ENCODE results near the gene SLC2A1.
A peak's percentile ranks its signal among the peaks of the same experiment; 100 is the strongest.

The SLC2A1 gene

GRCh38 chr1:42965378-42965777, 6.7 kb upstream of the SLC2A1 start:
- Mint-ChIP-seq H3K9me3 (no peaks in the 10 kb centered on the region), H3K36me3 (ENCODE audit: low read depth) (no peaks in the 10 kb centered on the region)
- no peak for TF ChIP-seq CTCF (IDR thresholded peaks at IDR 0.05; ENCODE audit: unreplicated experiment in 3 of 3)

DNA sequence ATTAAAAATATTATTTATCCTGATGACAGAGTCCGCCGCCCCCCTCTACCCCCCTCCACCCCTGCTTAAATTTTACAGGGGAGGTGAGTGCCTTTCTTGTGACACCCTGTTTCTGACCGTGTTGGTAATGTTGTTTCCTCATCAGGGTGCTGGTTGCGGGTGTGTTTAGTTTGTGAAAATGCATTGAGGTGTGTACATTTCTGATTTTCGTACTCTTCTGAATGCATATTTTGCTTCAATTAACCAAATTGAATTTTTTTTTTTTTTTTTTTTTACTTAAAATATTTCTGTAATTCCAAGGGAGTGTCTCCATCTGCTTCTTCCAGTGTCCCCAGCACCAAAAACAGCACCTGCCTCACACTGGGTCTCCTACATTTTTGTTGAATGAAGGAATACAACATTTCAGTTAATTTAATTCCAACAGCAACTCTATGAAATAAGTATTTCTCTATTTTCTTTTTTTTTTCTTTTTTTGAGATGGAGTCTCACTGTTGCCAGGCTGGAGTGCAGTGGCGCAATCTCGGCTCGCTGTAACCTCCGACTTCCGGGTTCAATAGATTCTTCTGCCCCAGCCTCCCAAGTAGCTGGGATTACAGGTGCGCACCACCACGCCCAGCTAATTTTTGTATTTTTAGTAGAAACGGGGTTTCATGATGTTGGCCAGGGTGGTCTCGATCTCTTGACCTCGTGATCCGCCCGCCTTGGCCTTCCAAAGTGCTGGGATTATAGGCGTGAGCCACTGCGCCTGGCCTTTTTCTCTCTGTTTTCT, 5.6 kb upstream of the SLC2A1 start:
- peaks cover 6% of the 10 kb centered on the region for H3K27me3 Mint-ChIP-seq (ENCODE audit: low read depth)
- no peaks in the 10 kb centered on the region for H3K36me3 Mint-ChIP-seq (ENCODE audit: low read depth)
- no peaks in the 10 kb centered on the region for H3K9me3 Mint-ChIP-seq
- H3K4me3 Mint-ChIP-seq, result no peak overlapping the region
- TF ChIP-seq CTCF (IDR thresholded peaks at IDR 0.05; ENCODE audit: unreplicated experiment in 3 of 3), result no peak
- H3K4me1 Mint-ChIP-seq, result peaks cover 32% of the 10 kb centered on the region
- H3K27ac Mint-ChIP-seq, result no peak overlapping the region

More at GRCh38 chr1:42965378-42965777, 6.7 kb upstream of the SLC2A1 start:
- Mint-ChIP-seq H3K4me3 (no peak overlapping the region), H3K27ac (no peak overlapping the region), H3K4me1 (peaks cover 32% of the 10 kb centered on the region), H3K27me3 (ENCODE audit: low read depth) (peaks cover 4% of the 10 kb centered on the region)

DNA sequence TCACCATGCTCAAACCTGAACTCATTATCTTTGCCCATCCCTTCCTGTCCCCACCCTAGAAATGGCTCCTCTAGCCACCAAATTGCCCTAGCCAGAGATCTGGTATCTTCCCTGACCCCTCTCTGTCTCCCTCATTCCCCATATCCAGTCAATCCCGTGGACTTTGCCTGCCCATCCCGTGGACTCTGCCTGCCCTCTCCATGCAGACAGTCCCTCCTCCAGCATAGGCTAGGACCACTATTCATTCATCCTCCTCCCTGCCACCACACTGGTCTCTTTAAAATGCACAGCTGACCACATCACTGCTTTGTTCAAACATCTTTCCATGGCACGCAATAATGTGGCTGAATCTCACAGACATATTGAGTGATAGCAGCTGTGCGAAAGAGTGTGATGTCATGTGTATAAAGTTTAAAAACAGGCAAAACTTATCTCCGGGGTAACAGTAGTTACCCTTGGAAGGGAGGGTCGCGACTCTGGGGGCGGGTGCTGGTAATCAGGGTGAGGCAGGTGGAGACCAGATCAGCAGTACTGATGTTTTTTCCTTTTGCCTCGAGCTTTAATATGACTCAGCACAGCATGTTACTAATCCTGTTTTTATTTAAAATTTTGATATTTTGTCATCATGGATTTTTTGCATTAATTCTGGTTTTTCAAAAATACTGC, 4.8 kb upstream of the SLC2A1 start:
- Mint-ChIP-seq H3K9me3 (no peaks in the 10 kb centered on the region), H3K4me1 (peaks cover 32% of the 10 kb centered on the region), H3K27ac (peak overlapping the region; percentile 62 to 71 (median 70)), H3K4me3 (peak overlapping the region; percentile 34 to 47 (median 38)), H3K36me3 (ENCODE audit: low read depth) (no peaks in the 10 kb centered on the region), H3K27me3 (ENCODE audit: low read depth) (peaks cover 9% of the 10 kb centered on the region)
- no peak for TF ChIP-seq CTCF (IDR thresholded peaks at IDR 0.05; ENCODE audit: unreplicated experiment in 3 of 3)

- no peaks in the 10 kb centered on the region for H3K36me3 Mint-ChIP-seq (ENCODE audit: low read depth)
- H3K9me3 Mint-ChIP-seq, result no peaks in the 10 kb centered on the region
- H3K4me3 Mint-ChIP-seq, result peak overlapping the region; percentile 38 to 47 (median 45)
- no peak for TF ChIP-seq CTCF (IDR thresholded peaks at IDR 0.05; ENCODE audit: unreplicated experiment in 3 of 3)
- peaks cover 32% of the 10 kb centered on the region for H3K4me1 Mint-ChIP-seq
- peaks cover 9% of the 10 kb centered on the region for H3K27me3 Mint-ChIP-seq (ENCODE audit: low read depth)
- H3K27ac Mint-ChIP-seq, result peak overlapping the region; percentile 62 to 71 (median 70)
Measured at GRCh38 chr1:42962641-42963377, 4.1 kb upstream of the SLC2A1 start.

- Mint-ChIP-seq H3K4me3 (peak overlapping the region; percentile 94 to 99 (median 98)), H3K9me3 (no peaks in the 10 kb centered on the region), H3K27me3 (ENCODE audit: low read depth) (peaks cover 9% of the 10 kb centered on the region), H3K27ac (peak overlapping the region; percentile 62 to 82 (median 76)), H3K4me1 (peaks cover 41% of the 10 kb centered on the region), H3K36me3 (ENCODE audit: low read depth) (no peaks in the 10 kb centered on the region)
- TF ChIP-seq CTCF (IDR thresholded peaks at IDR 0.05; ENCODE audit: unreplicated experiment in 3 of 3), result no peak
Measured at GRCh38 chr1:42961312-42962091, 2.8 kb upstream of the SLC2A1 start.
